ENCODE measurements around the gene MYO7B.

Gene MYO7B

GRCh38 chr2:127679680-127680361 lies 144.3 kb downstream of the MYO7B start:
- no peak overlapping the region for H3K27ac ChIP-seq (replicated peaks)
- H3K4me3 ChIP-seq (replicated peaks; ENCODE audit: insufficient read depth, low read length), result no peak overlapping the region
- no peak for DNase-seq (ENCODE audit: low read depth in 1 of 2, low spot score in 1 of 2)
- TF ChIP-seq GABPA (IDR thresholded peaks at IDR 0.05; ENCODE audit: low read depth), result no peak
- peaks cover 19% of the 10 kb centered on the region for H3K27me3 ChIP-seq (ENCODE audit: insufficient read depth, poor library complexity, severe bottlenecking)

- no peak for DNase-seq (ENCODE audit: low read depth in 1 of 2, low spot score in 1 of 2)
- H3K27me3 ChIP-seq (ENCODE audit: insufficient read depth, poor library complexity, severe bottlenecking), result peaks cover 16% of the 10 kb centered on the region
- no peak for TF ChIP-seq POLR2AphosphoS5 (IDR thresholded peaks at IDR 0.05; ENCODE audit: low read depth)
- no peak for TF ChIP-seq REST (IDR thresholded peaks at IDR 0.05; ENCODE audit: insufficient replicate concordance, low read depth)
- TF ChIP-seq SPI1 (IDR thresholded peaks at IDR 0.05; ENCODE audit: borderline replicate concordance, low read depth), result no peak
- TF ChIP-seq GABPA (IDR thresholded peaks at IDR 0.05; ENCODE audit: low read depth), result no peak
- TF ChIP-seq CTCF (IDR thresholded peaks at IDR 0.05; ENCODE audit: insufficient read depth, low read length), result no peak
- no peak overlapping the region for H3K27ac ChIP-seq (replicated peaks)
- no peak overlapping the region for H3K4me3 ChIP-seq (replicated peaks; ENCODE audit: insufficient read depth, low read length)
Observed at GRCh38 chr2:127680706-127681287, 145.3 kb downstream of the MYO7B start.

GRCh38 chr2:127681288-127681804 lies 145.9 kb downstream of the MYO7B start:
- TF ChIP-seq REST (IDR thresholded peaks at IDR 0.05; ENCODE audit: insufficient replicate concordance, low read depth), result no peak
- TF ChIP-seq SPI1 (IDR thresholded peaks at IDR 0.05; ENCODE audit: borderline replicate concordance, low read depth), result no peak
- no peak for TF ChIP-seq POLR2AphosphoS5 (IDR thresholded peaks at IDR 0.05; ENCODE audit: low read depth)
- TF ChIP-seq GABPA (IDR thresholded peaks at IDR 0.05; ENCODE audit: low read depth), result no peak
- no peak for TF ChIP-seq CTCF (IDR thresholded peaks at IDR 0.05; ENCODE audit: insufficient read depth, low read length)
- Histone ChIP-seq H3K27me3 (ENCODE audit: insufficient read depth, poor library complexity, severe bottlenecking) (peaks cover 14% of the 10 kb centered on the region), H3K4me3 (replicated peaks; ENCODE audit: insufficient read depth, low read length) (no peak overlapping the region), H3K27ac (replicated peaks) (no peak overlapping the region)
- peak in 1 of 2 experiments; percentile 14 for DNase-seq (ENCODE audit: low read depth in 1 of 2, low spot score in 1 of 2)

- H3K27me3 ChIP-seq (ENCODE audit: insufficient read depth, poor library complexity, severe bottlenecking), result peaks cover 5% of the 10 kb centered on the region
- no peak overlapping the region for H3K4me3 ChIP-seq (replicated peaks; ENCODE audit: insufficient read depth, low read length)
- DNase-seq (ENCODE audit: low read depth in 1 of 2, low spot score in 1 of 2), result no peak
- no peak overlapping the region for H3K27ac ChIP-seq (replicated peaks)
- no peak for TF ChIP-seq SPI1 (IDR thresholded peaks at IDR 0.05; ENCODE audit: borderline replicate concordance, low read depth)
- no peak for TF ChIP-seq POLR2AphosphoS5 (IDR thresholded peaks at IDR 0.05; ENCODE audit: low read depth)
- TF ChIP-seq GABPA (IDR thresholded peaks at IDR 0.05; ENCODE audit: low read depth), result no peak
- no peak for TF ChIP-seq CTCF (IDR thresholded peaks at IDR 0.05; ENCODE audit: insufficient read depth, low read length)
- TF ChIP-seq REST (IDR thresholded peaks at IDR 0.05; ENCODE audit: insufficient replicate concordance, low read depth), result no peak
Observed at GRCh38 chr2:127681976-127682857, 146.7 kb downstream of the MYO7B start.
